Measurements from ENCODE around the gene PKN2. TPM values are rescaled to one million over a fixed set of nuclear protein-coding genes. Genes with fewer than 3 reads are reported as not detected.
A peak's percentile ranks its signal among the peaks of the same experiment; 100 is the strongest.

PKN2 gene
- total RNA-seq, 3 donors from 2014 or later, result 47.0 to 75.5 (median 60.3) TPM

GRCh38 chr1:88673446-88673845, 10.6 kb upstream of the PKN2 start:
- no peaks in the 10 kb centered on the region for H3K4me1 ChIP-seq
- TF ChIP-seq CTCF (IDR thresholded peaks at IDR 0.05), result no peak
- H3K4me3 ChIP-seq, result no peak overlapping the region
- H3K36me3 ChIP-seq, result no peaks in the 10 kb centered on the region
- no peak for DNase-seq (ENCODE audit: low spot score in 2 of 2)
- no peak overlapping the region for H3K27ac ChIP-seq
- intact Hi-C loops (cut with DNase I; ENCODE audit: low total_unique reads), result no loop called here
- no peaks in the 10 kb centered on the region for H3K27me3 ChIP-seq
- H3K9me3 ChIP-seq, result no peaks in the 10 kb centered on the region

GRCh38 chr1:88678405-88678804, 5.7 kb upstream of the PKN2 start:
- H3K4me1 ChIP-seq, result no peaks in the 10 kb centered on the region
- H3K27ac ChIP-seq, result no peak overlapping the region
- DNase-seq (ENCODE audit: low spot score in 2 of 2), result no peak
- H3K4me3 ChIP-seq, result no peak overlapping the region
- TF ChIP-seq POLR2AphosphoS5 (IDR thresholded peaks at IDR 0.05) (no peak), CTCF (IDR thresholded peaks at IDR 0.05) (no peak), POLR2A (IDR thresholded peaks at IDR 0.05) (no peak)
- no peaks in the 10 kb centered on the region for H3K27me3 ChIP-seq
- intact Hi-C loops (cut with DNase I; ENCODE audit: low total_unique reads), result no loop called here
- no peaks in the 10 kb centered on the region for H3K9me3 ChIP-seq
- no peaks in the 10 kb centered on the region for H3K36me3 ChIP-seq

GRCh38 chr1:88680471-88680870, 3.6 kb upstream of the PKN2 start:
- no peaks in the 10 kb centered on the region for H3K9me3 ChIP-seq
- intact Hi-C loops (cut with DNase I; ENCODE audit: low total_unique reads), result no loop called here

DNA sequence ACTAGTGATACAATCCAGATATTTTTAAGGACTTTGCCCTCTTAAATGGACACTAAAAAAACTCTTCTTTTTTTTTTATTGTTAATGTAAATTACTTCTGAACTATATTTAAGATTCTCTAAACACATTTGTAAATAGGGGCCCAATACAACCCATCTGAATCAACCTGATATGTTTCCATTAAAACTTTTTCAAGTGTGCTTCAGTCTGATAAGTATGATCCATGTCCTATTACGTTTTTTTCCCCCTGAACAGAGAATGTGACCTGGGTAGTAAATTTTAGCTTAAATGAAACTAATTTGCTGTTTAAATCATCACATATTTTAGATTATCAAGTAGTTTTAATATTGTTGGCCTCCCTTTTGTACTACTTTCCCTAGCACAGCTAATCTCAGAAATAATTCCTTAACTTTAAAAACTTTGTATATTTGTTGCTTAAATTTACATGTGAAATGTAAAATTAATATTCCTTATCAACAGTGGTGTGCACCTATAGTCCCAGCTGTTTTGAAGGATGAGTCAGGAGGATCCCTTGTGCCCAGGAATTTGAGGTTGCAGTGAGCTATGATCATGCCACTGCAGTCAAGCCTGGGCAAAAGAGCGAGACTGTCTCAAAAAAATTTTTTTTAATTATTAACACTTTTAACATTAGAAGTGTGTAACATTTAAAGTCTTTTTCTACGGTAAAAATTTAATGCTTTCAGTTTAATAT, 3.0 kb upstream of the PKN2 start:
- Histone ChIP-seq H3K4me3 (no peak overlapping the region), H3K27ac (no peak overlapping the region), H3K27me3 (no peaks in the 10 kb centered on the region), H3K9me3 (no peaks in the 10 kb centered on the region), H3K4me1 (peaks cover 0 to 6% of the 10 kb centered on the region in 2 donors), H3K36me3 (no peaks in the 10 kb centered on the region)
- intact Hi-C loops (cut with DNase I; ENCODE audit: low total_unique reads), result no loop called here
- TF ChIP-seq CTCF (IDR thresholded peaks at IDR 0.05) (no peak), POLR2A (IDR thresholded peaks at IDR 0.05) (no peak), POLR2AphosphoS5 (IDR thresholded peaks at IDR 0.05) (no peak)
- DNase-seq (ENCODE audit: low spot score in 2 of 2), result no peak

More at GRCh38 chr1:88680471-88680870, 3.6 kb upstream of the PKN2 start:
- TF ChIP-seq POLR2A (IDR thresholded peaks at IDR 0.05), result no peak
- no peak for TF ChIP-seq POLR2AphosphoS5 (IDR thresholded peaks at IDR 0.05)
- TF ChIP-seq CTCF (IDR thresholded peaks at IDR 0.05), result no peak
- DNase-seq (ENCODE audit: low spot score in 2 of 2), result no peak
- no peak overlapping the region for H3K4me3 ChIP-seq
- peaks cover 0 to 3% of the 10 kb centered on the region in 2 donors for H3K4me1 ChIP-seq
- no peaks in the 10 kb centered on the region for H3K27me3 ChIP-seq
- no peak overlapping the region for H3K27ac ChIP-seq
- no peaks in the 10 kb centered on the region for H3K36me3 ChIP-seq

DNA sequence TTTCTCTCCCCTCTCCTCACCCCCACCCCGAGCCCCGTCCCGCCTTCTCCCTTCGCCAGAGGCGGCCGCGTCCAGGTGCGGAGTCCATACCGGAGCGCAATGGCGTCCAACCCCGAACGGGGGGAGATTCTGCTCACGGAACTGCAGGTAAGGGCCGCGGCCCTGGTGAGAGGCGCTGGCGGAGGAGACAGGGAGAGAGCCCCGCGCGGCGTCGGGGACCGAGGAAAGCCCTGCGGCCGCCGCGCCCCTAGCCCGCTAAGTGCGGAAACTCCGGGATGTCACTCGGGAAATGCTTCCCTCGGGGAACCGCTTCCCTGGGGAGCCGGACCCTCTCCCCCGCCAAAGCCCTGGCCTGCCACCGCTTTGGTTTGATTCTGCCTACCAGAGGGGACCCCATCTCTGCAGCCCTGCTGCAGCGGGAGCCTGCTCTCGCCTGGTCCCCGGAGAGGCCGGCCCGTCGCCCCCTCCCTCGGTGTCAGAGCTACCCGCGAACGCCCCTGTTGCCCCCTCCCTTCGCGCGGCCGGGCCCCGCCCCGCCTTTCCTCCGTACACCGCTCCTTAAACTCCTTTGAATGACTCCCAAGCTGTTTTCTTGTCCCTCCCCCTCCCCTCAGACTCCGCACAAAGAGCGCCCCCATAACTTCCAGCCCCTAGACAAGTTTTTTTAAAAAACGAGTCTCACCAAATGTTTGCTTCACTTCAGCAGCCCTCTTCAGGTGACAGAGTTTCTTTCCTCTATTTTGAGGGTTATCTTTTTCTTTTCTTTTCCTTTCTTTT, 597 bp downstream of the PKN2 start:
- H3K4me1 ChIP-seq, result peaks cover 0 to 8% of the 10 kb centered on the region in 2 donors
- TF ChIP-seq POLR2A (IDR thresholded peaks at IDR 0.05) (no peak), CTCF (IDR thresholded peaks at IDR 0.05) (no peak), POLR2AphosphoS5 (IDR thresholded peaks at IDR 0.05) (no peak)
- H3K27ac ChIP-seq, result peak overlapping the region; percentile 95
- H3K4me3 ChIP-seq, result peak overlapping the region; percentile 96 to 99 (median 97)
- DNase-seq (ENCODE audit: low spot score in 2 of 2), result peak; percentile 36 to 52
- intact Hi-C loops (cut with DNase I; ENCODE audit: low total_unique reads), result no loop called here
- no peaks in the 10 kb centered on the region for H3K36me3 ChIP-seq
- H3K27me3 ChIP-seq, result no peaks in the 10 kb centered on the region
- H3K9me3 ChIP-seq, result no peaks in the 10 kb centered on the region

Data from breast epithelium (tissue), 4 donors.